IPS-NIHi7 (cell line): ENCODE results near the gene NEUROD2.
A peak's percentile ranks its signal among the peaks of the same experiment; 100 is the strongest.
"Not testable (repeated sequence)": the region's sequence is repeated elsewhere in the genome, so short reads cannot be mapped to it uniquely, and the experiment has no call there.

Source experiments
- DNase-seq: peaks from one replicate; pipeline ENCODE4 v3.0.0; 2012; ENCODE audit warnings: mixed read lengths; ENCODE audit errors: extremely low spot score

NEUROD2 gene

GRCh38 chr17:39602533-39603303, 5.0 kb downstream of the NEUROD2 start:
- no peak for DNase-seq

DNA sequence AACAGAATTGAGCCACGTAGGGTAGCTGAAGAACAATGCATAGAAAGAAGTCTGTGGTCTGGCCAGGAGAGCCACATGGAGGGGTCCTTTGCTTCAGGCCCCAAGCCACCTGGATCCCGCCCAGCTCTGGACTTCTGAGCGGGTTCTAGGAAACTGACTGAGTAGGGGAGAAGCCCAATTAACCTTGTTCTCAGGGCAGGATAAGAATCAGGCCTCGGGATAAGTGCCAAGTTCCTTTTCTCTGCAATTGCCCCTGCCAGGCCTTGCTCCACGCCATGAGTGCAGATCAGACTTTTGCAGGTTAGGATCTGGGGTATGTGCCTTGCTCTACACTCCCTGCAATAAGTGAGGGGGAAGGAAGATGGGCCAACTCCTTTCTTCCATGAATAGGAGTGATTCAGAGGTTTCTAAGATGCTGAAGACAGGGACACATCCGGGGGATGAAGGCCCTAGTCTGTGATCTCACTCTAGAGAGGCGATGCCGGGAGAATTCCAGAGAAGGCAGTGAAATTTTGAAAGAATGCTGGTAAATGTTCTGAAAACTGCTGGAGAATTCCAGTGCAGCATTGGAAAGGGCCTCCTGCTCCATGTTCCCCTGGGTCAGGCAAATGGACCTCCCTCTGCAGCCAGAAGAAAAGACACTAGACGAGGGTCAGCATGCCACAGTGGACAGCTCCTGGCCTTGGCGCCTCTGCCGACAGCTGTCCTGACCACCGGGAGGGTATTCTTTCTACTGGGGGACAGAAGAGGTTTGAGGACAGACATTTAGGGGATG, 5.8 kb downstream of the NEUROD2 start:
- no peak for DNase-seq

DNA sequence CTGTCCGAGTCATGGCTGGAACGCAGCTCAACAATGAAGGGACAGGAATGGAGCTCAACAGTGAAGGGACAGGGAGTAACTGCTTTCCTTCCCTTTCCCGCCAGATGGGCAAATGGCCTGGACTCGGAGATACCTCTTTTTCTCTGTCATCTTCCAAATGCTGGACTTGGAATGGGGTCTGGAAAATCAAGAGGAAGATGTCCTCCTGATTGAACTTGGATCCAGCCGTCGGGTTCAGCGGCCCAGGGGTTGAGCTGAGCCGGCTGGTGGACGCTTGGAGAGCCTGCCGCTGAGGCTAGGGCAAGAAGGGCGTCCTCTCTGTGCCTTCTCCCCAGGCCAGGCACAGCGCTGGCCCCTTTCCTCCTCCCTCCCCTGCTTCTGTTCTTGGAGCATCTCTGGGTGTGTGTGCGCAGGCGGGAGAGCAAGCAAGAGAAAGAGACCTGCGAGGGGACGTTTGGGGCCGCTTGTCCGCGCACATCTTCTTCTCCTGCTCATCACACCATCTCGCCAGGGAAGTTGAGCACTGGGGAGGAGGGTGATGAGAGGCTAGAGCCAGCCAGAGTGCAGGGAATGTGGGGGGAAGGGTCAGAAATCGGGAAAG, 6.6 kb downstream of the NEUROD2 start:
- no peak for DNase-seq

- DNase-seq: no peak
Measured at GRCh38 chr17:39600288-39600996, 7.3 kb downstream of the NEUROD2 start.

DNA sequence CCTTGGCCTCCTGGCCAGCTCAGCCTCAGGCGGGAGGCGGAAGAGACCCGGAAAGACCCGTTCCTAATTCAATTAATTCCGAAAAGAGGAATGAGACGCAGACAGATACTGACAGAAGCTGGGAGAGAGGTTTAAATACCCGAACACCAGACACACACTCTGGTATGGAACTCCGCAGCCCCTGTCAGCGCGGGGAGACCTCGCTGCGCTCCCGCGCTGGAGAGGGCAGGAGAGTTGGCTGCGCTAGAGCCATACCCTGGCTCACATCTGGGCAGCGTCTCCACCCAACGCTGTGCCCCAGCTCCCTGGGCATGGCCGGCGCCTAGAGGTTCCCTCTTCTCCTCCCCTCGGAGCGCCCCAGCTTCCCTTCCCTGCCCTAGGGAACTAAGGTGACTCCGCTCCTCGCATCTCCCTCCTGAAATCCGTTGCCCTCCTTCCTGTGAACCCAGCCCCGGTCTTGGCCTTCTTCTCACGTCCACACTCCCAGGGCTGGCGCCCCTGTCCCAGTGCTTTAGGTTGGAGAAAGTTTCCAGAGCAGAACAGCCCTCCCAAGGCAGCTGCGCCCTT, 8.0 kb downstream of the NEUROD2 start:
- DNase-seq: no peak

DNA sequence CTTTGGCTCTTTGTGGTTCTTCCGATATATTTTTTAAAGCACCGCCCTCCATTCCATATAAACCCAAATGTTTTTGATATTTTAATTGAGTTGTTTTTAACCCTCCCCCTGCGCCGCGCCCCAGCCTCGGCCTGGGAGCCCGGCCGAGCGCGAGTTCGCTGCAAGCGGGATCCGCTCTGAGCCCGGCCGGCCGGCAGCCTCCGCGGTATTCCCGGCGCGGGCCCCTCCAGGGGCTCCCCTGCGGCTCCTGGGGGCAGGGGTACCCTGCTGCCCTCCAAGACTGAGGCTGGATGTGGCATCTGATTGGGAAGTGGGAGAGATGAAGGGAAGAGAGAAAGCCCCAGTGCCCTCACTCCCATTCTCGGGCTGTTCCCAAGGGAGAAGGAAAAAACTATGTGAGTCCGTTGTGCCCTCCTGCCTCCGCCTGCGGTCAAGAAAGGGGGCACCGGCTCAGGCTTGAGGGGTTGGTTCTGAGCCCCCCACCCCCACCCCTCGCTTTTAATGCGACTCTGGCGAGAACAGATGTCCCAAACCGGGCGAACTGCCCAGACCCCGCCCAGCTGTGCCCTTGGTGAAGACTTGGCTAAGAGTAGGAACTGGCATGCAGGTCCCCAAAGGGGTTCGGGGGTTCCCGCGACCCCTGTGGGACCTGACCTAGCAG, 8.6 kb downstream of the NEUROD2 start:
- no peak for DNase-seq

- no peak for DNase-seq
Measured at GRCh38 chr17:39598630-39599003, 9.1 kb downstream of the NEUROD2 start.

GRCh38 chr17:39598047-39598481, 9.7 kb downstream of the NEUROD2 start:
- DNase-seq: no peak

- no peak for DNase-seq
Measured at GRCh38 chr17:39597372-39598046, 10.2 kb downstream of the NEUROD2 start.

GRCh38 chr17:39596543-39597267, 11.0 kb downstream of the NEUROD2 start:
- no peak for DNase-seq

GRCh38 chr17:39595928-39596510, 11.7 kb downstream of the NEUROD2 start:
- no peak for DNase-seq

- DNase-seq: no peak
Measured at GRCh38 chr17:39595294-39595693, 12.4 kb downstream of the NEUROD2 start.

DNA sequence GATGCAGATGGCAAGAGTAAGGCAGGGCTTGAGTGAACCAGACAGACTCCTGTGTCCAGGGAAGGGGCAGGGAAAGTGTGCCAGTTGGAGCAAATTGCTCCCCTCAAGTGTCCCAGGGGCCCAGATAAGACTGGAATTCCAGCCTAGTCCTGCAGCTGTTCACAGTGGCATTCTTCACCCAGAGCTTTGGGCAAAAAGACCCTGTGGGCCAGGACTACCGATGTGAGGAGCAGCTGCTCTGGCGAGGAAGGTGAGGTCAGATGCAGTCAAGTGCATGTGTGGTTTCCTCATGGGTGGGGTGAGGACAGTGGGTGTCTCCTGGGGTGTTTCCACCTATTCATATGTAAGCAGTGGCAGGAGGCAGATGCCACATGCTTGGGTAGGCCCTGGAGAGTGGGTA, 14.3 kb downstream of the NEUROD2 start:
- no peak for DNase-seq

GRCh38 chr17:39591958-39592954, 15.5 kb downstream of the NEUROD2 start:
- peak; percentile 71 for DNase-seq

DNA sequence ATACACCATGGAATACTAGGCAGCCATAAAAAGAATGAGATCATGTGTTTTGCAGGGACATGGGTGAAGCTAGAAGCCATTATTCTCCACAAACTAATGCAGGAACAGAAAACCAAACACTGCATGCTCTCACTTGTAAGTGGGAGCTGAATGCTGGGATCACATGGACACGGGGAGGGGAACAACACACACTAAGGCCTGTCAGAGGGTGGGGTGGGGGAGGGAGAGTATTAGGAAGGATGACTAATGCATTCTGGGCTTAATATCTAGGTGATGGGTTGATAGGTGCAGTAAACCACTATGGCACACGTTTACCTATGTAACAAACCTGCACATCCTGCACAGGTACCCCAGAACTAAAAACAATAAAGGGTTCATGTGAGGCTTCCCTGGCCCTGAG, 17.5 kb downstream of the NEUROD2 start:
- DNase-seq: not testable (repeated sequence)

DNA sequence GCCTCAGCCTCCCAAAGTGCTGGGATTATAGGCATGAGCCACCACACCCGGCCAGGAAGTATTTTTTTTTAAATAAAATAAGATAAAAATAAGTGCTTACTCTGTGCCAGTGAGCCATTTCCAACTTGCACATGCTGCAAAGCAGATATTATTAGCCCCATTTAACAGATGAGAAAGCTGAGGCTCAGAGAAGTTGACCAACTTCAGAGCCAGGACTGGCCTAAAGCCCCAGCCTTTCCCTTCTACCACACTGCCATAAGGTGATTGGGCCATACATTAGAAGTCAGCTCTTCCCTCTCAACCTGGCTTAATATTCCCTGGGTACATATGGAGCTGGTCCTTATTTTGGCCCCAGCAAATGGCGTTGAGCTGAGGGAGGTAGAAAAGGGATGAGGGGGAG, 25.1 kb downstream of the NEUROD2 start:
- DNase-seq: no peak

DNA sequence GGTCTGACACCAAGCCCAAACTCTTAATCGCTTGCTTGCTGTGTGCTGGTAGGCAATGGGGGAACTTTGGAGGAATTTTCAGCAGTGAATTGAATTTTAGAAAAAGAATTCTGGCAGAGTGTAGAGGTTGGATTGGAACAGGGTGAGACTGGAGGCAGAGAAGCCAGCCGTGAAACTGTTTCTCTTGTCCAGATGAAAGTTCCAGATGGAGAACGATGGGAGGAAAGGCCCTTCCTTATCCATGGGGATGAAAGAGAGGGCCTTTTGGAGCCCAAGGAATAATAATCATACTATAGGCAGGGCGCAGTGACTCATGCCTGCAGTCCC, 26.0 kb downstream of the NEUROD2 start:
- DNase-seq: no peak

GRCh38 chr17:39581071-39581758, 26.5 kb downstream of the NEUROD2 start:
- no peak for DNase-seq
